NOMO-1 treated with dmso at 0.1 percent for 144 hours (cell line): Measurements from ENCODE around the gene P2RY2.

Experiments
- DNase-seq: peaks from one replicate; lab custom pipeline; 2025; ENCODE audit not compliant: unreplicated experiment; lab: John Stamatoyannopoulos, UW

P2RY2 gene

DNA sequence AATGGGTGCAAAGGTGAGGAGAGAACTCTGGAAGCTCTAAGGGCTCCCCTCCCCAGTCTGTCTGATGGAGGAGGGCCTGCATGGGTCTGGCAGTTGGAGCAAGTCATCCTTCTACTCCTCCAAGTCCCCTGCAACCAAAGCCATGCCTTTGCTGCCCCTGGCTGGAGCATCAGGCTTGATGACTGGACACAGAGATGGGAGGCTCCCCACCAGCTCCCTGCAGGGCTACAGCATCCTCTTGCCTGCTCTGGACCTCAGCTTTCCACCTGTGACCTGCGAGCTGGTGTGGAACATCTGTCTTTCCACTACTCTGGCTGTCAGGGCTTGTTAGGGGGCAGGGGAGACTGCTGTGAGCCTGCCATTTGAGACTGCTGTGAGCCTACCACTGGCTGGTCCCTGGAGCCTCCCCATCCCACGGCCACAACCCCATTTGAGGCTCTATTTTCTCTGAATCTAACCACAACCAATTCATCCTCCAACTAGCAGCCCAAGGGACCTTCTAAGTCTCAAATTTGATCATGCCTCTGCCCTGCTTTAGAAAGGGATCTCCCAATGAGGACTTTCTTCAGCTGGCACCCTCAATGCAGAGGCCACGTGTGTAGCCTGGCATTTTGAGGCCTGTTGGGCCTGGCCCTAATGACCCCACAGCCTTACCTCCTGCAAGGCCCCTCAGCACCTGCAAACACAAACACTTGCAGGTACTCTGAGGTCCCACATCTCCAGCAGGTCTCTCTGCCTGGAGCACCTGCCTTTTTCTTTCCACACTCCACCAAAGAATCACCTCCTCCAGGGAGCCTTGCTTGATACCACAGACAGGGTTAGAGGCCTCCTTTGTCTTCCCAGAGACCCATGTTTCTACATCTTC lies 63.9 kb downstream of the P2RY2 start:
- DNase-seq: no peak

DNA sequence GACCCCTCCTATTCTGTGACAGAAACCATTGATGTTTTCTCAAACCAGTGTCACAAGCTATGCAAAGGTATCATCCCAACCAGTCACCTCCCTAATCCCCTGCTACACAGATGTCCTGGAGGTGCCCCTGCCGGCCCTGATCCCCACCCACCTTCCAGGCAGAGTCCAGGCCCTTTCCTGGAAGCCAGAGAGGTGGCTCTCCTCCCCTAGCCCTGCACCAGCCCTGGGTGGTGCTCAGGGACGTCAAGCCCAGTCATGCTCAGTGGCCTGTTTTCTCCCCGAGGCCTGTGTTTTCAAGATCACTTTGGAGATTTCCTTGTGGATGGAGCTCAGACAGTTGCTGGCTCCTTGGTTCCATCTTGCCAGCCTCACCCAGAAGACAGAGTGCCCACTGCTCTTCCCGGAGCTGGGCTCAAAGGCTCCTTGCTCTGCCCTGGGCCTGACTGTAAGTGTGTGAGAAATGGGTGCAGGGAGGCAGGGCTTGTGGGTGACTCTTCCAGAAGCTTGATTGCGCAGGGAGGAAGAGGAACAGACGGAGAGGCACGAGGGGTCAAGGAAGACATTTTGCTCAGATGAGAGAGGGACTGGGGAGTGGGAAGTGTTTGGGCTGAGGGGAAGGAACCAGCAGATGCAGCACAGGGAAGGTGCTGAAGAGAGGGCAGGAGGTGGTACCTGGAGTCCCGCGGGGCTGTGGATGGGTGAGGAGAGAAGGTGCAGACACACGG lies 65.4 kb downstream of the P2RY2 start:
- DNase-seq: no peak

- no peak for DNase-seq
These were observed 66.0 kb downstream of the P2RY2 start for GRCh38 chr11:73284106-73284505.

DNA sequence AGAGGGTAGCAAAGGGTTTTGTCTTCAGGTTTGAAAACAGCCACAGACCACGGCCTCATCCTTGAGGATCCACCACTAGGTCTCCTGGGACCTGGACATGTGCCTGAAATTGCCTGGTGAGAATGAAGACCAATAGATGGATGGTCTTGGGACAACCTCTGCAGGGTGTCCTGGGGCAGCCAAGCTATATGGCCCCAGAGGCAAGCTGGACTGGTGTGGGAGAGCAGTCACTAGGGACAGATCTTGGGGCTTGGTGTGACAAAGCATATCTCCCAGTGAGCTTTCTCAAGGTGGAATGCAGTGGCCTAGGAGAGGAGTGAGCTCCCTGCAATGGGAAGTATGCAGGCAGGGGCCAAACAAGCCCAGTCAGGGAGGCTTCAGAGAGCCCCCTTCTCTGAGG lies 67.6 kb downstream of the P2RY2 start:
- no peak for DNase-seq
